H1 (cell line): Measurements from ENCODE around the gene P3H4. TPM values are rescaled to one million over a fixed set of nuclear protein-coding genes. Genes with fewer than 3 reads are reported as not detected.

Experiments
- CTCF ChIA-PET: fragments of 300-600 bp; sonication (Branson Sonifier 250); formaldehyde crosslinking; loops from one replicate; lab custom pipeline; 2021; ENCODE audit not compliant: partially characterized antibody; lab: Charles Lee
- POLR2A ChIA-PET: fragments of 300-600 bp; sonication (Branson Sonifier 250); formaldehyde crosslinking; loops from one replicate; lab custom pipeline; 2021; ENCODE audit warnings: inconsistent platforms; ENCODE audit not compliant: partially characterized antibody; lab: Charles Lee
- DNase-seq, 2 experiments: peaks; one replicate each; pipeline versions ENCODE4 v3.0.0 to v3.0.0-alpha.2; 2010 to 2022; ENCODE audit warnings: low spot score in 2 of 2, low read depth in 1 of 2, mixed read lengths in 1 of 2
- FAIRE-seq: peaks from 2 replicates; lab custom pipeline; 2011; peaks lifted over from hg19 to GRCh38; lab: Jason Lieb, UNC
- H2AFZ ChIP-seq: 2 replicates; pipeline ENCODE4 v1.8.1; 2012; ENCODE audit warnings: low read length, inconsistent platforms
- H2AK5ac ChIP-seq: 2 replicates; pipeline ENCODE4 v1.6.1; 2013; ENCODE audit warnings: low read depth, low read length
- H2BK120ac ChIP-seq: replicated peaks from 2 replicates; pipeline ENCODE3; 2013; ENCODE audit warnings: low read depth, low read length, inconsistent platforms
- H2BK12ac ChIP-seq: 2 replicates; pipeline ENCODE4 v1.6.1; 2013; ENCODE audit warnings: low read depth, low read length
- H2BK15ac ChIP-seq: 2 replicates; pipeline ENCODE4 v1.6.1; 2013; ENCODE audit warnings: low read length
- H2BK20ac ChIP-seq: 2 replicates; pipeline ENCODE4 v1.6.1; 2013; ENCODE audit warnings: low read length
- H2BK5ac ChIP-seq: 2 replicates; pipeline ENCODE4 v1.6.1; 2013; ENCODE audit warnings: low read depth, low read length
- H3K14ac ChIP-seq: 2 replicates; pipeline ENCODE4 v1.6.1; 2013; ENCODE audit warnings: inconsistent platforms; ENCODE audit not compliant: insufficient read length
- H3K18ac ChIP-seq: 2 replicates; pipeline ENCODE4 v1.6.1; 2013; ENCODE audit warnings: low read length; ENCODE audit errors: extremely low read depth
- H3K23ac ChIP-seq: 2 replicates; pipeline ENCODE4 v1.6.1; 2013; ENCODE audit warnings: inconsistent platforms; ENCODE audit not compliant: insufficient read length
- H3K23me2 ChIP-seq: 2 replicates; pipeline ENCODE4 v1.6.1; 2013; ENCODE audit warnings: low read depth, low read length
- H3K27ac ChIP-seq: 2 replicates; pipeline ENCODE4 v1.6.1; 2011; ENCODE audit warnings: low read depth, low read length, inconsistent platforms
- H3K27me3 ChIP-seq, 4 experiments: replicated peaks in 1 of 4; 1 replicate in 1 of 4; 2 replicates in 3 of 4; pipeline versions ENCODE4 v1.6.1 to v1.8.1; 2011 to 2013; ENCODE audit warnings: low read length in 3 of 4, mild to moderate bottlenecking in 3 of 4, inconsistent platforms in 2 of 4, mixed read lengths in 2 of 4, moderate library complexity in 1 of 4; ENCODE audit not compliant: control insufficient read depth in 3 of 4, insufficient read depth in 3 of 4; ENCODE audit errors: extremely low read depth in 1 of 4
- H3K36me3 ChIP-seq, 4 experiments: 2 replicates each; pipeline versions ENCODE4 v1.6.1 to v1.8.1; 2011 to 2013; ENCODE audit warnings: mild to moderate bottlenecking in 4 of 4, low read length in 3 of 4, moderate library complexity in 2 of 4, control low read depth in 1 of 4, inconsistent platforms in 1 of 4; ENCODE audit not compliant: insufficient read depth in 4 of 4, control insufficient read depth in 2 of 4
- H3K4ac ChIP-seq: replicated peaks from 2 replicates; pipeline ENCODE3; 2013; ENCODE audit warnings: low read length, low read depth, mixed read lengths, inconsistent platforms; ENCODE audit not compliant: insufficient read length
- H3K4me1 ChIP-seq, 4 experiments: replicated peaks in 1 of 4; 1 replicate in 1 of 4; 2 replicates in 3 of 4; pipeline versions ENCODE4 v1.6.1 to v1.8.1; 2011 to 2013; ENCODE audit warnings: low read length in 3 of 4, inconsistent platforms in 2 of 4, mixed read lengths in 1 of 4; ENCODE audit not compliant: insufficient read depth in 4 of 4, control insufficient read depth in 3 of 4
- H3K4me2 ChIP-seq, 2 experiments: 2 replicates each; pipeline versions ENCODE4 v1.6.1 to v1.8.1; 2011 to 2013; ENCODE audit warnings: low read depth in 2 of 2, low read length in 2 of 2, control low read depth in 1 of 2, inconsistent platforms in 1 of 2, mild to moderate bottlenecking in 1 of 2; ENCODE audit not compliant: insufficient read depth in 1 of 2
- H3K4me3 ChIP-seq, 4 experiments: fragments of 200-600, 300-600 bp in 1 of 4; sonication (generic), shearing (Covaris generic), sonication (Bioruptor Twin) in 1 of 4; 2 replicates each; pipeline versions ENCODE4 v1.5.1 to v1.8.1; 2011 to 2016; ENCODE audit warnings: low read length in 4 of 4, low read depth in 3 of 4, control low read depth in 2 of 4, inconsistent platforms in 2 of 4, mild to moderate bottlenecking in 2 of 4, mixed read lengths in 1 of 4, moderate library complexity in 1 of 4; ENCODE audit not compliant: insufficient read depth in 2 of 4; ENCODE audit errors: extremely low read depth in 1 of 4
- H3K56ac ChIP-seq: replicated peaks from 2 replicates; pipeline ENCODE3; 2013; ENCODE audit warnings: low read depth, mild to moderate bottlenecking, mixed read lengths, low read length, inconsistent platforms; ENCODE audit not compliant: insufficient read length
- H3K79me1 ChIP-seq: 2 replicates; pipeline ENCODE4 v1.6.1; 2013; ENCODE audit warnings: low read depth, low read length, control low read depth
- H3K79me2 ChIP-seq, 2 experiments: 2 replicates each; pipeline versions ENCODE4 v1.6.1 to v1.8.1; 2012 to 2013; ENCODE audit warnings: low read length in 2 of 2, mild to moderate bottlenecking in 2 of 2, inconsistent platforms in 1 of 2; ENCODE audit not compliant: insufficient read depth in 2 of 2, control insufficient read depth in 1 of 2
- H3K9ac ChIP-seq, 4 experiments: replicated peaks in 1 of 4; 1 replicate in 1 of 4; 2 replicates in 3 of 4; pipeline versions ENCODE4 v1.6.1 to v1.8.1; 2011 to 2013; ENCODE audit warnings: low read depth in 3 of 4, low read length in 3 of 4, control low read depth in 2 of 4, mild to moderate bottlenecking in 2 of 4, moderate library complexity in 2 of 4, inconsistent platforms in 1 of 4; ENCODE audit errors: extremely low read depth in 1 of 4
- H3K9me3 ChIP-seq, 2 experiments: 2 replicates each; pipeline versions ENCODE4 v1.6.1 to v1.8.1; 2012 to 2013; ENCODE audit warnings: mild to moderate bottlenecking in 2 of 2, moderate library complexity in 2 of 2, control low read depth in 1 of 2, inconsistent platforms in 1 of 2, low read depth in 1 of 2, low read length in 1 of 2, mixed read lengths in 1 of 2; ENCODE audit not compliant: insufficient read depth in 2 of 2
- H4K20me1 ChIP-seq, 2 experiments: replicated peaks in 1 of 2; 2 replicates each; pipeline versions ENCODE3 to v1.8.1; 2011 to 2013; ENCODE audit warnings: inconsistent platforms in 2 of 2, low read length in 2 of 2, mild to moderate bottlenecking in 1 of 2; ENCODE audit not compliant: insufficient read depth in 2 of 2, control insufficient read depth in 1 of 2
- H4K5ac ChIP-seq: 2 replicates; pipeline ENCODE4 v1.6.1; 2013; ENCODE audit warnings: low read length, low read depth, mixed read lengths, inconsistent platforms; ENCODE audit not compliant: insufficient read length
- H4K8ac ChIP-seq: 2 replicates; pipeline ENCODE4 v1.8.0; 2013; ENCODE audit warnings: mild to moderate bottlenecking, moderate library complexity, low read length, inconsistent platforms; ENCODE audit not compliant: insufficient read depth; ENCODE audit errors: extremely low read depth
- H4K91ac ChIP-seq: replicated peaks from 2 replicates; pipeline ENCODE3; 2013; ENCODE audit warnings: low read length, mixed read lengths, inconsistent platforms; ENCODE audit not compliant: insufficient read length
- CBX5 ChIP-seq: fragments of 300-800, 300-1000 bp; sonication (generic); IDR thresholded peaks from 2 replicates; pipeline ENCODE4 v1.7.1; 2016; ENCODE audit warnings: antibody characterized with exemption, low read length, low read depth
- GABPA ChIP-seq: IDR thresholded peaks from 2 replicates; pipeline ENCODE4 v1.6.1; 2011; ENCODE audit warnings: mild to moderate bottlenecking, low read length, moderate library complexity, borderline replicate concordance; ENCODE audit not compliant: insufficient read depth
- POU5F1 ChIP-seq: IDR thresholded peaks from 2 replicates; pipeline ENCODE4 v1.6.1; 2011; ENCODE audit warnings: low read depth, mild to moderate bottlenecking, low read length, moderate library complexity
- WGBS, 2 experiments: shearing (Covaris generic) in 1 of 2; methylation state at CpG; one replicate each; pipeline versions ENCODE4 v1.1.6 to v1.1.7; 2013 to 2015; ENCODE audit warnings: low lambda C conversion rate in 2 of 2, mixed read lengths in 2 of 2, inconsistent platforms in 1 of 2, low coverage in 1 of 2, missing lambda C conversion rate in 1 of 2; ENCODE audit not compliant: insufficient replicate concordance in 2 of 2, insufficient coverage in 1 of 2, insufficient read length in 1 of 2; ENCODE audit errors: extremely low coverage in 1 of 2, missing lambda C conversion rate in 1 of 2; 5-methylcytosine and 5-hydroxymethylcytosine counted together
- polyA plus RNA-seq, 7 experiments: library from polyadenylated mRNA; depleted of rRNA in 3 of 7; stranded (reverse) in 5 of 7; unstranded in 2 of 7; fragments of >200 nt in 5 of 7; fragments of 200-250 nt in 2 of 7; gene quantifications; 1 replicate in 5 of 7; 2 replicates in 1 of 7; 4 replicates in 1 of 7; pipeline versions ENCODE4 v1.2.1 to v1.2.3, GENCODE V29; 2011 to 2013; ENCODE audit warnings: missing spikeins in 2 of 7, mixed read lengths in 2 of 7
- total RNA-seq: library from RNA; stranded (reverse); fragmentation: NEBNext Ultra II Directional; extraction: Animal tissue kit (Norgen Biotek cat#: 25700); gene quantifications from 2 replicates; pipeline ENCODE4 v1.2.1, GENCODE V29; 2021

P3H4 gene
- total and polyA plus RNA-seq, 2 of the 8 experiments (the other 6 are each of a cell fraction or from before 2014, with no cell fraction given) = 23.4 to 26.7 TPM

DNA sequence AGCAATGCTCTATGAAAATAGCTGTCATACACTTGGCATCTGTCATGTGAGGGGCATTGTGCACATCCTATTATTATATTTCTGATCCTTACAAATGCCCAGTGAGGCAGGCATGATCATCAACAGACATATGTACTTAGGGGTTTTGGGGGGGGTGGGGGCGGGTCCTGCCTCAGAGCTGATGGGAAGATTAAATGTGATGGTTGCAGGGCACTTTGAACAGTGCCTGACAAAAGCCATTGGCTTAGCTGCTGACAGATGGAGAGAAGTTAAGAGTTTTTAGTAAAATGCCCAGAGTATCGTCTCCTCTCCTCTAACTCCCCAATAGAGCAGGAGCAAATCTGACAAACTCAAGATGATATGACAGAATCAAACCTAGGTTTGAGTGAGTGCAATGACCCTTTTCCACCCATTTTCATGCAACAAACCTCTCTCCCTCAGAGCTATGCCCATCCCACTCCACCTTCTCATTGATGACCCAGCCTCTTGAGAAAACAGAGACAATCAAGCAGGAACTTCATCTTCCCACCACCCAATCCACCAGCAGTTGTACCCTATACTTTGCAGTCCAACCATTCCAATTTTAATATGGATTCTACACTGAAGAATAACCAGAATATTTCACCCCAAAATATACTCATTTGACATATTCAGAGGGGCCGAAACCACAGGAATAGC lies 48.6 kb upstream of the P3H4 start:
- Histone ChIP-seq H4K5ac (no peak overlapping the region), H3K4me1 (peaks cover 9 to 25% (median 13%) of the 10 kb centered on the region in 4 experiments), H3K79me2 (peaks cover 10 to 74% of the 10 kb centered on the region in 2 experiments), H3K4me2 (peak overlapping the region; percentile 22 to 75), H2BK20ac (0 out of 2 replicates have a peak overlapping the region, but pooled peaks have one; percentile 61), H3K56ac (no peak overlapping the region), H3K9ac (peak overlapping the region in 1 of 4 experiments; percentile 47; a peak in 1 of 7 replicates), H4K8ac (no peak overlapping the region), H2AK5ac (no peak overlapping the region), H3K4me3 (peak overlapping the region in 1 of 4 experiments; percentile 23; a peak in 1 of 8 replicates), H2BK120ac (no peak overlapping the region), H4K91ac (no peak overlapping the region), H3K18ac (no peak overlapping the region), H2BK12ac (peak overlapping the region; percentile 60; the same call in 1 of the 2 replicates), H3K27ac (no peak overlapping the region), H4K20me1 (peaks cover 2 to 27% of the 10 kb centered on the region in 2 experiments), H2BK5ac (no peak overlapping the region), H2BK15ac (no peak overlapping the region), H3K9me3 (no peaks in the 10 kb centered on the region), H2AFZ (no peak overlapping the region), H3K27me3 (no peaks in the 10 kb centered on the region), H3K14ac (no peak overlapping the region), H3K36me3 (no peaks in the 10 kb centered on the region), H3K23me2 (peaks cover 9% of the 10 kb centered on the region), H3K23ac (no peak overlapping the region), H3K79me1 (peaks cover 3% of the 10 kb centered on the region), H3K4ac (no peak overlapping the region)
- CTCF ChIA-PET = interaction anchor here (0.6 to 1.9 kb wide), 5 partner anchors 13 to 122 kb away, joined by 3 to 6 read pairs (median 3); no protein-coding TSS in a partner anchor
- DNase-seq (no peak), FAIRE-seq (peak; percentile 19)
- POLR2A ChIA-PET = interaction anchor here (1.0 to 2.5 kb wide), 9 partner anchors 9 to 172 kb away, joined by 3 to 9 read pairs (median 4); partner anchors contain the start of genes ACLY, FKBP10 and P3H4
- WGBS, 2 experiments = 50% methylated on average over 3 of the region's 3 CpGs; no CpG with 5 or more reads in 1 of the 2 experiments
- TF ChIP-seq POU5F1 (no peak), CBX5 (no peak), GABPA (no peak)
